HCT116 (cell line): ENCODE results near the gene POU5F2.

Experiments
- EZH2 ChIP-seq: fragments of 200-600 bp; sonication (generic); IDR thresholded peaks from 2 replicates; pipeline ENCODE4 v1.6.1; 2017; ENCODE audit warnings: antibody characterized with exemption, mixed run types
- POLR2A ChIP-seq: IDR thresholded peaks from 2 replicates; pipeline ENCODE4 v1.7.0; 2011; ENCODE audit warnings: borderline replicate concordance; ENCODE audit not compliant: insufficient read depth, insufficient read length; ENCODE audit errors: extremely low read depth
- POLR2AphosphoS5 ChIP-seq: IDR thresholded peaks from 2 replicates; pipeline ENCODE4 v1.6.1; 2011; ENCODE audit warnings: mild to moderate bottlenecking, low read depth, low read length, moderate library complexity
- RAD21 ChIP-seq: IDR thresholded peaks from 2 replicates; pipeline ENCODE4 v1.6.1; 2012; ENCODE audit warnings: low read depth, mild to moderate bottlenecking
- TF ChIP-seq, protein P1 (sequence below), 3 experiments: fragments of 200-600 bp in 1 of 3; sonication (generic) in 1 of 3; IDR thresholded peaks in 2 of 3; conservative IDR thresholded peaks in 1 of 3; 2 replicates each; pipeline ENCODE4 v1.5.1; 2012 to 2017; ENCODE audit warnings: low read depth in 2 of 3, low read length in 2 of 3, antibody characterized with exemption in 1 of 3, borderline replicate concordance in 1 of 3, control low read depth in 1 of 3, mild to moderate bottlenecking in 1 of 3, mixed read lengths in 1 of 3, mixed run types in 1 of 3, moderate library complexity in 1 of 3; ENCODE audit not compliant: insufficient read depth in 1 of 3
- TF ChIP-seq, protein P2 (sequence below): IDR thresholded peaks from 2 replicates; pipeline ENCODE4 v1.6.1; 2012; ENCODE audit warnings: low read depth

- TF ChIP-seq, protein P1, sequence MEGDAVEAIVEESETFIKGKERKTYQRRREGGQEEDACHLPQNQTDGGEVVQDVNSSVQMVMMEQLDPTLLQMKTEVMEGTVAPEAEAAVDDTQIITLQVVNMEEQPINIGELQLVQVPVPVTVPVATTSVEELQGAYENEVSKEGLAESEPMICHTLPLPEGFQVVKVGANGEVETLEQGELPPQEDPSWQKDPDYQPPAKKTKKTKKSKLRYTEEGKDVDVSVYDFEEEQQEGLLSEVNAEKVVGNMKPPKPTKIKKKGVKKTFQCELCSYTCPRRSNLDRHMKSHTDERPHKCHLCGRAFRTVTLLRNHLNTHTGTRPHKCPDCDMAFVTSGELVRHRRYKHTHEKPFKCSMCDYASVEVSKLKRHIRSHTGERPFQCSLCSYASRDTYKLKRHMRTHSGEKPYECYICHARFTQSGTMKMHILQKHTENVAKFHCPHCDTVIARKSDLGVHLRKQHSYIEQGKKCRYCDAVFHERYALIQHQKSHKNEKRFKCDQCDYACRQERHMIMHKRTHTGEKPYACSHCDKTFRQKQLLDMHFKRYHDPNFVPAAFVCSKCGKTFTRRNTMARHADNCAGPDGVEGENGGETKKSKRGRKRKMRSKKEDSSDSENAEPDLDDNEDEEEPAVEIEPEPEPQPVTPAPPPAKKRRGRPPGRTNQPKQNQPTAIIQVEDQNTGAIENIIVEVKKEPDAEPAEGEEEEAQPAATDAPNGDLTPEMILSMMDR (IDR thresholded peaks at IDR 0.05 in 2 of 3, conservative IDR thresholded peaks at IDR 0.05 in 1 of 3; ENCODE audit: borderline replicate concordance in 1 of 3, insufficient read depth in 1 of 3, low read depth in 2 of 3, low read length in 2 of 3), result no peak
- TF ChIP-seq RAD21, result no peak
- no peak for TF ChIP-seq POLR2A
- TF ChIP-seq EZH2, result no peak
- no peak for TF ChIP-seq POLR2AphosphoS5
- TF ChIP-seq, protein P2, sequence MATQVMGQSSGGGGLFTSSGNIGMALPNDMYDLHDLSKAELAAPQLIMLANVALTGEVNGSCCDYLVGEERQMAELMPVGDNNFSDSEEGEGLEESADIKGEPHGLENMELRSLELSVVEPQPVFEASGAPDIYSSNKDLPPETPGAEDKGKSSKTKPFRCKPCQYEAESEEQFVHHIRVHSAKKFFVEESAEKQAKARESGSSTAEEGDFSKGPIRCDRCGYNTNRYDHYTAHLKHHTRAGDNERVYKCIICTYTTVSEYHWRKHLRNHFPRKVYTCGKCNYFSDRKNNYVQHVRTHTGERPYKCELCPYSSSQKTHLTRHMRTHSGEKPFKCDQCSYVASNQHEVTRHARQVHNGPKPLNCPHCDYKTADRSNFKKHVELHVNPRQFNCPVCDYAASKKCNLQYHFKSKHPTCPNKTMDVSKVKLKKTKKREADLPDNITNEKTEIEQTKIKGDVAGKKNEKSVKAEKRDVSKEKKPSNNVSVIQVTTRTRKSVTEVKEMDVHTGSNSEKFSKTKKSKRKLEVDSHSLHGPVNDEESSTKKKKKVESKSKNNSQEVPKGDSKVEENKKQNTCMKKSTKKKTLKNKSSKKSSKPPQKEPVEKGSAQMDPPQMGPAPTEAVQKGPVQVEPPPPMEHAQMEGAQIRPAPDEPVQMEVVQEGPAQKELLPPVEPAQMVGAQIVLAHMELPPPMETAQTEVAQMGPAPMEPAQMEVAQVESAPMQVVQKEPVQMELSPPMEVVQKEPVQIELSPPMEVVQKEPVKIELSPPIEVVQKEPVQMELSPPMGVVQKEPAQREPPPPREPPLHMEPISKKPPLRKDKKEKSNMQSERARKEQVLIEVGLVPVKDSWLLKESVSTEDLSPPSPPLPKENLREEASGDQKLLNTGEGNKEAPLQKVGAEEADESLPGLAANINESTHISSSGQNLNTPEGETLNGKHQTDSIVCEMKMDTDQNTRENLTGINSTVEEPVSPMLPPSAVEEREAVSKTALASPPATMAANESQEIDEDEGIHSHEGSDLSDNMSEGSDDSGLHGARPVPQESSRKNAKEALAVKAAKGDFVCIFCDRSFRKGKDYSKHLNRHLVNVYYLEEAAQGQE, result no peak
Observed at GRCh38 chr5:93691997-93692396, 49.4 kb downstream of the POU5F2 start.
